Esophagus muscularis mucosa (tissue), 4 donors: ENCODE data around the gene GABPB1. TPM values are rescaled to one million over a fixed set of nuclear protein-coding genes. Genes with fewer than 3 reads are reported as not detected.
"Not testable (repeated sequence)": the region's sequence is repeated elsewhere in the genome, so short reads cannot be mapped to it uniquely, and the experiment has no call there.

Experiments used
- DNase-seq: peaks from one replicate; pipeline ENCODE4 v3.0.0-alpha.2; 2017; ENCODE audit errors: extremely low spot score
- H3K27ac ChIP-seq, 4 donors: fragments of 200-600 bp; sonication (generic); replicated peaks in 1 of 4; 1 replicate in 3 of 4; 2 replicates in 1 of 4; pipeline ENCODE4 v1.5.1; 2016 to 2019; ENCODE audit warnings: mild to moderate bottlenecking in 1 of 4
- H3K27me3 ChIP-seq, 4 donors: fragments of 200-600 bp; sonication (generic); one replicate each; pipeline versions ENCODE4 v1.5.1 to v1.6.0; 2016 to 2019
- H3K36me3 ChIP-seq, 4 donors: fragments of 200-600 bp; sonication (generic); one replicate each; pipeline ENCODE4 v1.5.1; 2016 to 2019
- H3K4me1 ChIP-seq, 4 donors: fragments of 200-600 bp; sonication (generic); one replicate each; pipeline ENCODE4 v1.5.1; 2016 to 2019
- H3K4me3 ChIP-seq, 4 donors: fragments of 200-600 bp; sonication (generic); 1 replicate in 2 of 4; 2 replicates in 2 of 4; pipeline ENCODE4 v1.5.1; 2016 to 2019; ENCODE audit warnings: mild to moderate bottlenecking in 4 of 4, moderate library complexity in 1 of 4
- H3K9me3 ChIP-seq, 4 donors: fragments of 200-600 bp; sonication (generic); 1 replicate in 3 of 4; 2 replicates in 1 of 4; pipeline ENCODE4 v1.5.1; 2016 to 2019
- EP300 ChIP-seq: sonication (generic); formaldehyde crosslinking; IDR thresholded peaks from one replicate; pipeline ENCODE4 v1.6.1; 2017; ENCODE audit warnings: antibody characterized with exemption
- POLR2A ChIP-seq: fragments of 450-650 bp; IDR thresholded peaks from one replicate; pipeline ENCODE4 v1.6.1; 2017; ENCODE audit warnings: antibody characterized with exemption, moderate library complexity, mild to moderate bottlenecking, low read depth
- POLR2AphosphoS5 ChIP-seq, 2 donors: sonication (generic); formaldehyde crosslinking; IDR thresholded peaks; one replicate each; pipeline ENCODE4 v1.6.1; 2017; ENCODE audit warnings: antibody characterized with exemption in 2 of 2
- WGBS: methylation state at CpG from one replicate; pipeline ENCODE4 v1.1.5; 2018; 5-methylcytosine and 5-hydroxymethylcytosine counted together
- intact Hi-C: fragments of 100-400 bp; cut with DNase I; formaldehyde crosslinking; loops from one replicate; pipeline ENCODE4 v1.15.1; 2023
- total RNA-seq, 4 donors: library from RNA; depleted of rRNA; stranded (reverse); fragments of >200 nt; gene quantifications; one replicate each; pipeline versions ENCODE4 v1.1.0 to v1.2.1, GENCODE V29; 2016
- TF ChIP-seq, protein P1 (sequence below), 3 experiments: fragments of 200-600 bp in 2 of 3; fragments of 450-650 bp in 1 of 3; sonication (generic) in 2 of 3; IDR thresholded peaks; one replicate each; pipeline ENCODE4 v1.5.1; 2017 to 2019; ENCODE audit warnings: antibody characterized with exemption in 3 of 3, mild to moderate bottlenecking in 2 of 3, moderate library complexity in 1 of 3

Gene GABPB1
- total RNA-seq, 4 donors from 2014 or later, result 13.2 to 23.5 (median 15.4) TPM

DNA sequence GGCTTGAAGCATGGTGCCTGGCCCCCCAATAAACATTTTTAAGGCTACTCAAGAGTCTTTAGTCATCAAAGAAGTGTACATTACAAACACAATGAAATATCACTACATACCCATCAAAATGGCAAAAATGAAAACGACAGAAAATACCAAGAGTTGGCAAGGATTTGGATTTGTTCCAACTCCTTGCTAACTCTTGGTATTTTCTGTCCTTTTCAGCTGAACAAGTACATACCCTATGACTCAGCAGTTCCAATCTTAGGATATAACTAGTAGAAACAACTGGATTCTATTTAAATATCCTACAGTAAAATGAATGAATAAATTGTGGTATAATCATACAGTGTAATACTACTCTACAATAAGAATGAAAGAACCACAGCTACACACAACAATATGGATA lies 25.1 kb upstream of the GABPB1 start:
- Histone ChIP-seq H3K9me3 (no peaks in the 10 kb centered on the region), H3K36me3 (no peaks in the 10 kb centered on the region), H3K27me3 (no peaks in the 10 kb centered on the region), H3K27ac (no peak overlapping the region), H3K4me3 (no peak overlapping the region), H3K4me1 (no peaks in the 10 kb centered on the region)
- no peak for TF ChIP-seq POLR2A
- TF ChIP-seq, protein P1, sequence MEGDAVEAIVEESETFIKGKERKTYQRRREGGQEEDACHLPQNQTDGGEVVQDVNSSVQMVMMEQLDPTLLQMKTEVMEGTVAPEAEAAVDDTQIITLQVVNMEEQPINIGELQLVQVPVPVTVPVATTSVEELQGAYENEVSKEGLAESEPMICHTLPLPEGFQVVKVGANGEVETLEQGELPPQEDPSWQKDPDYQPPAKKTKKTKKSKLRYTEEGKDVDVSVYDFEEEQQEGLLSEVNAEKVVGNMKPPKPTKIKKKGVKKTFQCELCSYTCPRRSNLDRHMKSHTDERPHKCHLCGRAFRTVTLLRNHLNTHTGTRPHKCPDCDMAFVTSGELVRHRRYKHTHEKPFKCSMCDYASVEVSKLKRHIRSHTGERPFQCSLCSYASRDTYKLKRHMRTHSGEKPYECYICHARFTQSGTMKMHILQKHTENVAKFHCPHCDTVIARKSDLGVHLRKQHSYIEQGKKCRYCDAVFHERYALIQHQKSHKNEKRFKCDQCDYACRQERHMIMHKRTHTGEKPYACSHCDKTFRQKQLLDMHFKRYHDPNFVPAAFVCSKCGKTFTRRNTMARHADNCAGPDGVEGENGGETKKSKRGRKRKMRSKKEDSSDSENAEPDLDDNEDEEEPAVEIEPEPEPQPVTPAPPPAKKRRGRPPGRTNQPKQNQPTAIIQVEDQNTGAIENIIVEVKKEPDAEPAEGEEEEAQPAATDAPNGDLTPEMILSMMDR (IDR thresholded peaks at IDR 0.05), result no peak
- no peak for TF ChIP-seq POLR2AphosphoS5 (IDR thresholded peaks at IDR 0.05)
- no peak for TF ChIP-seq EP300
- DNase-seq, result no peak
- WGBS, result 48% methylated on average over 1 of the region's 1 CpG
- intact Hi-C loops, result no loop called here

DNA sequence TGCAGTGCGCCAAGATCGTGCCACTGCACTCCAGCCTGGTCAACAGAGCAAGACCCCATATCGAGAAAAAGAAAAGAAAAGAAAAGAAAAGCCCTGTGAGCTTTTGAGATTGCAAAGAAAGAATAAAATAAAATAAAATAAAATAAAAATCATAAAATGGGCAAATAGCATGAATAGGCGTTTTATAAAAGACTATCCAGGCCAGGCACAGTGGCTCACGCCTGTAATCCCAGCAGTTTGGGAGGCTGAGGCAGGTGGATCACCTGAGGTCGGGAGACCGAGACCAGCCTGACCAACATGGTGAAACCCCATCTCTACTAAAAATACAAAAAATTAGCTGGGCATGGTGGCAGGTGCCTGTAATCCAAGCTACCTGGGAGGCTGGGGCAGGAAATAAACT lies 24.4 kb upstream of the GABPB1 start:
- H3K9me3 ChIP-seq, H3K27ac ChIP-seq, H3K4me1 ChIP-seq, H3K36me3 ChIP-seq, H3K4me3 ChIP-seq, DNase-seq, H3K27me3 ChIP-seq, intact Hi-C loops: not testable (repeated sequence)
- WGBS, result 95% methylated on average over 7 of the region's 7 CpGs

DNA sequence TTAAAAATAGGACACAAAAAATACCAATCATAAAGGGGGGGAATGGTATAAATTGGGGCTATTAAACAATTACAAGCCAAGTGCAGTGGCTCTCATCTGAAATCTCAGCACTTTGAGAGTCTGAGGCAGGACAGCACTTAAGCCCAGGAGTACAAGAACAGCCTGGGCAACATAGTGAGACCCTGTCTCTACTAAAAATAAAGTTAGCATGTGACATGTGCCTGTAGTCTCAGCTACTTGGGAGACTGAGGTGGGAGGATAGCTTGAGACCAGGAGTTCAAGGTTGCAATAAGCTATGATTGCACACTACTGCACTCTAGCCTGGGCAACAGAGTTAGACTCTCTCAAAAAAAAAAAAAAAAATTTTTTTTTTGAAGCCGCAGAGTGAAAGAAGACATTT lies 23.8 kb upstream of the GABPB1 start:
- Histone ChIP-seq H3K4me1 (no peaks in the 10 kb centered on the region), H3K27me3 (no peaks in the 10 kb centered on the region), H3K36me3 (no peaks in the 10 kb centered on the region), H3K27ac (no peak overlapping the region), H3K9me3 (no peaks in the 10 kb centered on the region), H3K4me3 (no peak overlapping the region)
- TF ChIP-seq POLR2AphosphoS5 (IDR thresholded peaks at IDR 0.05), result no peak
- no peak for TF ChIP-seq POLR2A
- TF ChIP-seq, protein P1 (IDR thresholded peaks at IDR 0.05), result no peak
- TF ChIP-seq EP300, result no peak
- intact Hi-C loops, result no loop called here
- 100% methylated on average over 1 of the region's 1 CpG for WGBS
- DNase-seq, result no peak

DNA sequence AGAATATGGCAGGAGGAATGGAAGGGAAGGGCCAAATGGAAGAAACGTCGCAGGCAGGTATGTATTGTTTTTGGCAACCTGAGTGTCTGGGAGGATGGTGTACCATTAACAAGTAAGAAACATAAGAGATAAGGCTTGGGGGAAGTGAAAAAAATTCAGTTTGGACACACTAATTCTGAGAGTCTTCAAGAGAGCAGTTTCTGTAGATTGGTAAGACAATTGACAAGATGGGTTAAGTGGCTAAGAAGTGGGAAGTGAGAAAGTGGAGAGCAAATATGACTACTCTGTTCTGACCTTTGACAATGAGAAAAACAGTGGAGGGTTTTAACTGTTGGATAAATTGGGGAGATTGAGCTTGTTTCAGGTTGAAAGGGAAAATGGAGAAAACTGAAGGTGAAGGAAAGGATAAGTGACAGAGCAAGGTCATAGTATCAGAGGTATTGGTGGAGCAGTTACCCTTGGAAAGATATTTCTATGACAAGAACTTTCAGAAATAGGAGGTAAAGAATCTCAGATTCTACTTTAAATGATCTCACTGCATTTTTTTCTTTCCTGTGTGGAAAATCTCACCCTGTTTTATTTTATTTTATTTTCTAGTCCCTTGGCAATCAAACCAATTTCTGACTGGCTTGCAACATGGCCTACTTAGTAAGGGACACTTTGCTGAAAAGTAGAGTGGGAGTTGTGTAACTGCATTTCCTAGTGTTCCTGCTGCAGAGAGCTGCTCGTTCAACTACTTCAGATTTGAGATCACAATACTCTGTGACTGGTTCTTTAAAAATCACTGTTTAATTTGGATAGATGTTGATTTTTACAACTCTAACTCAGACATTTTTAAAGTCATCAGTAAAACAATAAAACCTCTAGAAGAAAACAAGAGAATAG lies 23.1 kb upstream of the GABPB1 start:
- Histone ChIP-seq H3K9me3 (no peaks in the 10 kb centered on the region), H3K27me3 (no peaks in the 10 kb centered on the region), H3K27ac (no peak overlapping the region), H3K36me3 (no peaks in the 10 kb centered on the region), H3K4me3 (no peak overlapping the region), H3K4me1 (no peaks in the 10 kb centered on the region)
- TF ChIP-seq POLR2A (no peak), EP300 (no peak), POLR2AphosphoS5 (IDR thresholded peaks at IDR 0.05) (no peak)
- TF ChIP-seq, protein P1 (IDR thresholded peaks at IDR 0.05), result no peak
- intact Hi-C loops, result no loop called here
- DNase-seq, result no peak
- 75% methylated on average over 3 of the region's 3 CpGs for WGBS

DNA sequence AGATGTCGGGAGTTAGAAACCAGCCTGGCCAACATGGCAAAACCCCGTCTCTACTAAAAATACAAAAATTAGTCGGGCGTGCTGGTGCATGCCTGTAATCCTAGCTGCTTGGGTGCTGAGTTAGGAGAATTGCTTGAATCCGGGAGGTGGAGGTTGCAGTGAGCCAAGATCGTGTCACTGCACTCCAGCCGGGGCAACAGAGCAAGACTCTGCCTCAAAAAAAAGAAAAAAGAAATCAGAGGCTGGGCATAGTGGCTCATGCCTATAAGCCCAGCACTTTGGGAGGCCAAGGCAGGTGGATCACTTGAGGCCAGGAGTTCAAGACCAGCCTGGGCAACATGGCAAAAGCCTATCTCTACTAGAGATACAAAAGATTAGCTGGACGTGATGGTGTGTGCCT lies 14.6 kb upstream of the GABPB1 start:
- intact Hi-C loops, H3K27ac ChIP-seq, H3K4me3 ChIP-seq, H3K9me3 ChIP-seq, H3K4me1 ChIP-seq, H3K27me3 ChIP-seq, DNase-seq: not testable (repeated sequence)
- 87% methylated on average over 8 of the region's 8 CpGs for WGBS
- peaks cover 0 to 13% (median 0%) of the 10 kb centered on the region in 4 donors for H3K36me3 ChIP-seq

DNA sequence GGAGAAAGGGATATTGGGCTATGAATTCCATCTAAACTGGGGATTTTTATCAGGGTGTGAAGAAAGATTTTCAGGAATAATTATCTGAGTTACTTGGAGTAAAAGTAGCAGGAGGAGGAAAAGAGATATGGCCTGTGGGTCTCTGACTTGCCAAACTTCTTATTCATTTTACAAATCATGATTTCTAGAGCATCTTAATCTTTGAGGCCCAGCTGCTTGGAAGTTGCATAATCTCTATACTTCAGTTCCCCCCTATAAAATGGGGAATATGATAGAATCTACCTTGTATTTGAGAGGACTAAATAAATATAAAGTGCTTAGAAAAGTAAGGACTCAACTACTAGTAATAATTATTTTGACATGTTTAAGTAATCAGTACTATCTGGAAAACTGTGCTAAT lies 11.0 kb upstream of the GABPB1 start:
- TF ChIP-seq POLR2AphosphoS5 (IDR thresholded peaks at IDR 0.05), result no peak
- TF ChIP-seq EP300, result no peak
- TF ChIP-seq, protein P1 (IDR thresholded peaks at IDR 0.05), result no peak
- TF ChIP-seq POLR2A, result no peak
- Histone ChIP-seq H3K4me3 (no peak overlapping the region), H3K4me1 (no peaks in the 10 kb centered on the region), H3K36me3 (peaks cover 0 to 23% (median 5%) of the 10 kb centered on the region in 4 donors), H3K27me3 (no peaks in the 10 kb centered on the region), H3K27ac (no peak overlapping the region), H3K9me3 (no peaks in the 10 kb centered on the region)
- no peak for DNase-seq
- intact Hi-C loops, result no loop called here
